ENCODE measurements around the gene NEO1. TPM values are rescaled to one million over a fixed set of nuclear protein-coding genes. Genes with fewer than 3 reads are reported as not detected.

The NEO1 gene
- polyA plus RNA-seq, 1 donor (not counting 4 experiments of a cell fraction or from before 2014, with no cell fraction given), result 4.4 TPM

DNA sequence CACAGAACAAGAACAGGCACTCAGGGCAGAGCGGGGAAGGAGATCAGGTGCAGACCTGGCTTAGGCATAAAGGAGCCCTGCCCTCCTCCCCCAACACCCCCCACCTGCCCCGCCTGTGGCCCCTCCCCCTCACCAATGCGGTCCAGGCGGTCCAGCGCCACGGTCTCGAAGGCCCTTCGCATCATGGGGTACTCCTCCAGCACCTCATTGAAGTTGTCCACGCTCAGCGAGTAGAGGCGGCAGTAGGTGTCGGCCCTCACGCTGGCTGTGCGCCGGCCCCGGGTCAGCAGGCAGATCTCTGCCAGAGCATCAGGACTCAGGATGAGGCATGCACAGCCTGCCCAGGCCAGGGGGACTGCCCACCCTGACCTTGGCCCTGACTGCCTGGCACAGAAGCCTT is 271.7 kb downstream of the NEO1 start:
- H3K9ac ChIP-seq (ENCODE audit: control insufficient read depth, extremely low read depth, insufficient read depth, low read length), result no peak overlapping the region
- no peak for TF ChIP-seq EZH2 (IDR thresholded peaks at IDR 0.05; ENCODE audit: low read length)
- TF ChIP-seq, protein P1, sequence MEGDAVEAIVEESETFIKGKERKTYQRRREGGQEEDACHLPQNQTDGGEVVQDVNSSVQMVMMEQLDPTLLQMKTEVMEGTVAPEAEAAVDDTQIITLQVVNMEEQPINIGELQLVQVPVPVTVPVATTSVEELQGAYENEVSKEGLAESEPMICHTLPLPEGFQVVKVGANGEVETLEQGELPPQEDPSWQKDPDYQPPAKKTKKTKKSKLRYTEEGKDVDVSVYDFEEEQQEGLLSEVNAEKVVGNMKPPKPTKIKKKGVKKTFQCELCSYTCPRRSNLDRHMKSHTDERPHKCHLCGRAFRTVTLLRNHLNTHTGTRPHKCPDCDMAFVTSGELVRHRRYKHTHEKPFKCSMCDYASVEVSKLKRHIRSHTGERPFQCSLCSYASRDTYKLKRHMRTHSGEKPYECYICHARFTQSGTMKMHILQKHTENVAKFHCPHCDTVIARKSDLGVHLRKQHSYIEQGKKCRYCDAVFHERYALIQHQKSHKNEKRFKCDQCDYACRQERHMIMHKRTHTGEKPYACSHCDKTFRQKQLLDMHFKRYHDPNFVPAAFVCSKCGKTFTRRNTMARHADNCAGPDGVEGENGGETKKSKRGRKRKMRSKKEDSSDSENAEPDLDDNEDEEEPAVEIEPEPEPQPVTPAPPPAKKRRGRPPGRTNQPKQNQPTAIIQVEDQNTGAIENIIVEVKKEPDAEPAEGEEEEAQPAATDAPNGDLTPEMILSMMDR (optimal IDR thresholded peaks at IDR 0.05 in 1 of 3, IDR thresholded peaks at IDR 0.05 in 1 of 3, conservative IDR thresholded peaks at IDR 0.05 in 1 of 3; ENCODE audit: extremely low read depth in 1 of 3, insufficient read depth in 2 of 3, low read length in 3 of 3), result no peak
- no peak for FAIRE-seq
- H3K4me3 ChIP-seq (ENCODE audit: control insufficient read depth in 2 of 3, extremely low read depth in 1 of 3, insufficient read depth in 2 of 3, low read depth in 1 of 3, low read length in 3 of 3), result no peak overlapping the region
- no peak for DNase-seq (ENCODE audit: low read depth, low spot score)
- no peak overlapping the region for H2AFZ ChIP-seq (ENCODE audit: control insufficient read depth, low read length)
- no peak overlapping the region for H3K27ac ChIP-seq (ENCODE audit: control insufficient read depth, insufficient read depth, low read length)
- H3K4me1 ChIP-seq (ENCODE audit: control insufficient read depth, extremely low read depth, insufficient read depth, low read length), result no peaks in the 10 kb centered on the region
- no peaks in the 10 kb centered on the region for H3K9me1 ChIP-seq (ENCODE audit: control insufficient read depth, extremely low read depth, insufficient read depth, low read length)
- H3K4me2 ChIP-seq (ENCODE audit: control insufficient read depth, extremely low read depth, insufficient read depth, low read depth, low read length), result no peak overlapping the region
- dilution Hi-C loops (cut with MboI; ENCODE audit: extremely low pct_ligation_motif_present, low sequenced_read_pairs), result no loop called here
- H3K36me3 ChIP-seq (ENCODE audit: control insufficient read depth in 2 of 2, extremely low read depth in 1 of 2, insufficient read depth in 2 of 2, low read length in 2 of 2), result no peaks in the 10 kb centered on the region
- H3K27me3 ChIP-seq (ENCODE audit: control insufficient read depth, extremely low read depth, insufficient read depth, low read length), result peaks cover 6% of the 10 kb centered on the region
- no peaks in the 10 kb centered on the region for H4K20me1 ChIP-seq (ENCODE audit: control insufficient read depth, extremely low read depth, insufficient read depth, low read length)
- no peaks in the 10 kb centered on the region for H3K9me3 ChIP-seq (ENCODE audit: control insufficient read depth, low read depth, low read length)
- H3K79me2 ChIP-seq (ENCODE audit: control insufficient read depth, insufficient read depth, low read length), result no peaks in the 10 kb centered on the region

DNA sequence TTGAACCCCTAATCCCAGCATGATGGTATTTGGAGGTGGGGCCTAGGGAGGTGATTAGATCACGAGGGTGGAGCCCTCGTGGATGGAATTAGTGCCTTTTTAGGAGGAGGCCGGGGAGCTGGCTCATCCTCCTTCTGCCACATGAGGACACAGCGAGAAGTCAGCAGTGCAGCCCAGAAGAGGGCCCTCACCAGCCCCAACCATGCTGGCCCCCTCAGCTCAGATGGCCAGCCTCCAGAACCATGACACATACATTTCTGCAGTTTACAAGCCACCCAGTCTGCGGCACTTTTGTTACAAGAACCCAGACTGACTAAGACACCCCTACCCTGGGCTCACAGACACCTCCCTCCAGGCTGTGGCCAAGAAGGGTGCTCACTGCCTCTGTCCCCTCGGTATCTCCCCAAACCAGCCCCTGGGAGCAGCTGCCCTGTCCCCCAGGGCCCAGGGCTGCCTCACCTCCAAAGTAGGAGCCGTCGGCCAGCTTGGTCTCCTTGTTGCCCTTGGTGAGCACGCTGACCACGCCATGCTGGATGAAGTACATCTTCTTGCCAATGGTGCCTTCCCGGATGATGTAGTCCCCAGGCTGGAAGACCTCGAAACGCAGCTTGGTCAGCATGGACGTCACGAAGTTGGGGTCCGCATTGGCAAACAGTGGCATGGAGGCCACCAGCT is 272.4 kb downstream of the NEO1 start:
- FAIRE-seq (no peak), DNase-seq (ENCODE audit: low read depth, low spot score) (no peak)
- no peak overlapping the region for H2AFZ ChIP-seq (ENCODE audit: control insufficient read depth, low read length)
- H3K9me3 ChIP-seq (ENCODE audit: control insufficient read depth, low read depth, low read length), result no peaks in the 10 kb centered on the region
- H3K27me3 ChIP-seq (ENCODE audit: control insufficient read depth, extremely low read depth, insufficient read depth, low read length), result no peaks in the 10 kb centered on the region
- dilution Hi-C loops (cut with MboI; ENCODE audit: extremely low pct_ligation_motif_present, low sequenced_read_pairs), result no loop called here
- no peaks in the 10 kb centered on the region for H4K20me1 ChIP-seq (ENCODE audit: control insufficient read depth, extremely low read depth, insufficient read depth, low read length)
- H3K4me2 ChIP-seq (ENCODE audit: control insufficient read depth, extremely low read depth, insufficient read depth, low read depth, low read length), result no peak overlapping the region
- H3K79me2 ChIP-seq (ENCODE audit: control insufficient read depth, insufficient read depth, low read length), result no peaks in the 10 kb centered on the region
- no peak overlapping the region for H3K27ac ChIP-seq (ENCODE audit: control insufficient read depth, insufficient read depth, low read length)
- no peak overlapping the region for H3K9ac ChIP-seq (ENCODE audit: control insufficient read depth, extremely low read depth, insufficient read depth, low read length)
- H3K36me3 ChIP-seq (ENCODE audit: control insufficient read depth in 2 of 2, extremely low read depth in 1 of 2, insufficient read depth in 2 of 2, low read length in 2 of 2), result no peaks in the 10 kb centered on the region
- TF ChIP-seq EZH2 (IDR thresholded peaks at IDR 0.05; ENCODE audit: low read length), result no peak
- TF ChIP-seq, protein P1 (optimal IDR thresholded peaks at IDR 0.05 in 1 of 3, IDR thresholded peaks at IDR 0.05 in 1 of 3, conservative IDR thresholded peaks at IDR 0.05 in 1 of 3; ENCODE audit: extremely low read depth in 1 of 3, insufficient read depth in 2 of 3, low read length in 3 of 3), result no peak
- H3K4me3 ChIP-seq (ENCODE audit: control insufficient read depth in 2 of 3, extremely low read depth in 1 of 3, insufficient read depth in 2 of 3, low read depth in 1 of 3, low read length in 3 of 3), result no peak overlapping the region
- H3K4me1 ChIP-seq (ENCODE audit: control insufficient read depth, extremely low read depth, insufficient read depth, low read length), result no peaks in the 10 kb centered on the region
- H3K9me1 ChIP-seq (ENCODE audit: control insufficient read depth, extremely low read depth, insufficient read depth, low read length), result no peaks in the 10 kb centered on the region

All from keratinocyte (primary cell).